Skeletal muscle satellite cell (primary cell): ENCODE measurements around the gene ARL11.

Experiments
- H3K27me3 ChIP-seq: 2 replicates; pipeline ENCODE4 v1.7.0; 2013; ENCODE audit warnings: low read length; ENCODE audit not compliant: control insufficient read depth, insufficient read depth
- H3K36me3 ChIP-seq: 2 replicates; pipeline ENCODE4 v1.7.0; 2013; ENCODE audit warnings: mild to moderate bottlenecking, control low read depth, low read length; ENCODE audit not compliant: insufficient read depth
- H3K4me1 ChIP-seq: 2 replicates; pipeline ENCODE4 v1.7.0; 2013; ENCODE audit warnings: low read length; ENCODE audit not compliant: control insufficient read depth, insufficient read depth
- H3K4me2 ChIP-seq: 2 replicates; pipeline ENCODE4 v1.7.0; 2013; ENCODE audit warnings: mild to moderate bottlenecking, low read length
- H3K4me3 ChIP-seq: 2 replicates; pipeline ENCODE4 v1.7.0; 2013; ENCODE audit warnings: low read length
- H3K9ac ChIP-seq: 2 replicates; pipeline ENCODE4 v1.7.0; 2013; ENCODE audit warnings: mild to moderate bottlenecking, low read depth, low read length, moderate library complexity
- H3K9me3 ChIP-seq: replicated peaks from 2 replicates; pipeline ENCODE4 v1.7.0; 2013; ENCODE audit warnings: mild to moderate bottlenecking, control low read depth, low read length

ARL11 gene

DNA sequence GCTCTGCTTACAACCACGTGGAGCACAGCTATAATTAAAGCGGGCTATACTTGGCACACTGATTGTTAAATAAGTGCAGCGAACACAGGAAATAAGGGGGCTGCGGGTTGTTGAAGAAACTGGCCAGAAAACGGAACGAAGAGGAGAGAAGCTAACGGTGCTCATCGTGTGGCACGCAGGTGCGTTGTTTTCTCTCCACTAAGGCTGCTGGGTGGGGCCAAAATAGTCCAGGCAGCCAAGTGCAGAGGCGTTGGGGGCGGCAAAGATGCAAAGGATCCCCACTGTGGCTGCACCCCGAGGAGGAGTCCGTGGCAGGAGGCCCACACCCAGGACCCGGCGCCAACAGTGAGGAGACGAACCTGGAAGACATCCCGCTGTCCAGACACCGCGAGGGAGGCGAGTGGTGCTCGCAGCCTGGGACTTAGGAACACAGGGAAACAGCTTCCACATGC, 8.1 kb upstream of the ARL11 start:
- Histone ChIP-seq H3K4me1 (no peaks in the 10 kb centered on the region), H3K9me3 (no peaks in the 10 kb centered on the region), H3K9ac (no peak overlapping the region), H3K36me3 (no peaks in the 10 kb centered on the region), H3K27me3 (peaks cover 10% of the 10 kb centered on the region), H3K4me2 (no peak overlapping the region), H3K4me3 (no peak overlapping the region)

DNA sequence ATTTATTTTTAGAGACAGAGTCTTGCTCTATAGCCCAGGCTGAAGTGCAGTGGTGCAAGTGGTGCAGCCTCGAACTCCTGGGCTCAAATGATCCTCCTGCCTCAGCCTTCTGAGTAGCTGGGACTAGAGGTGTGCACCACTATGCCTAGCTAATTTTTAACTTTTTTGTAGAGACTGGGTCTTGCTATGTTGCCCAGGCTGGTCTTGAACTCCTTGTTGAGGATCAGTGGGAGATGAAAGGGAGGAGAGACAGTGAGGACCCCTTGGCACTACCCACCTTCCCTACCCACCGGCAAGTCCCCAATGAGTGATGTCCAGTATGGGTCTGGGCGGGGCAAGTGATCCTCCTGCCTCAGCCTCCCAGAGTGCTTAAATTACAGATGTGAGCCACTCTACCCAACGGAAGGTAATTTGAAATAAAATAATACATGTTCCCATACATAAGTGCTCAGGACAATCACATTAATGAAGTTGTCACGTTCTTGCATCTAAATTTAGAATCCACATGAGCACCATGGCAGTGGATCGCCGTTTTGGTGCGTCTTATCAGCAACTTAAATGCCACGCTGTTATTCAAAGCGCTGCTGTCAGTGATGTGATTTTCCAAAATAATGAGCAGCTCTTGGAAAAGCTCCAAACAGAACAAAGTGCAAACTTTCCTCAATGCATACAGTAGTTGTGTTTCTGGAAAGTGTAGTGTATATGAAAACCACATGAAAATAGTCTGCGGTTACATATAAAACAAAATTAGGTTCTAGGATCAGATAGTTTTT, 5.9 kb upstream of the ARL11 start:
- H3K27me3 ChIP-seq = peaks cover 10% of the 10 kb centered on the region
- H3K4me3 ChIP-seq = no peak overlapping the region
- H3K36me3 ChIP-seq = no peaks in the 10 kb centered on the region
- H3K9me3 ChIP-seq = no peaks in the 10 kb centered on the region
- no peak overlapping the region for H3K4me2 ChIP-seq
- H3K9ac ChIP-seq = no peak overlapping the region
- peaks cover 6% of the 10 kb centered on the region for H3K4me1 ChIP-seq

DNA sequence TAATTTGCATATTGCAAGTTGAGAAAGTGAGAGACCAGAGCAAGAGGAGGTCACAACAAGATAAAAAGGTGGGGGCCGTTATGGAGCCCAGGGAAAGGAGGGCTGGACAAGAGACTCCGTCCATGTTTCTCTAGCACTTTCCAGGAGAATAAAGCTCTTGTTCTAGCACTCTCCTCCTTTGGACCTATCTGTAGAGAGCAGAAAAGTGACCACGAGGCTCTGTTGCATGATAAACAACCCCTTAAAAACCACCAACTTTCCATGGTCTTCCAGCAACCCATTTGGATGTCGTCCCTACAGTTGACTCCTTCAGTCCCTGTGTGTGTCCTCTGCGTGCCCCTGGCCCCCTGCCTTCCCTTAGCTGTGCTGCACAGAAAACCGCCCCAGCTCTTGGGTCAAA, 4.1 kb upstream of the ARL11 start:
- peaks cover 6% of the 10 kb centered on the region for H3K4me1 ChIP-seq
- peaks cover 10% of the 10 kb centered on the region for H3K27me3 ChIP-seq
- no peak overlapping the region for H3K4me2 ChIP-seq
- H3K9ac ChIP-seq = no peak overlapping the region
- no peaks in the 10 kb centered on the region for H3K9me3 ChIP-seq
- no peak overlapping the region for H3K4me3 ChIP-seq
- H3K36me3 ChIP-seq = no peaks in the 10 kb centered on the region

GRCh38 chr13:49625392-49626079, 2.8 kb upstream of the ARL11 start:
- Histone ChIP-seq H3K4me1 (peaks cover 6% of the 10 kb centered on the region), H3K9ac (no peak overlapping the region), H3K4me3 (no peak overlapping the region), H3K36me3 (no peaks in the 10 kb centered on the region), H3K27me3 (peaks cover 10% of the 10 kb centered on the region), H3K4me2 (no peak overlapping the region), H3K9me3 (no peaks in the 10 kb centered on the region)

DNA sequence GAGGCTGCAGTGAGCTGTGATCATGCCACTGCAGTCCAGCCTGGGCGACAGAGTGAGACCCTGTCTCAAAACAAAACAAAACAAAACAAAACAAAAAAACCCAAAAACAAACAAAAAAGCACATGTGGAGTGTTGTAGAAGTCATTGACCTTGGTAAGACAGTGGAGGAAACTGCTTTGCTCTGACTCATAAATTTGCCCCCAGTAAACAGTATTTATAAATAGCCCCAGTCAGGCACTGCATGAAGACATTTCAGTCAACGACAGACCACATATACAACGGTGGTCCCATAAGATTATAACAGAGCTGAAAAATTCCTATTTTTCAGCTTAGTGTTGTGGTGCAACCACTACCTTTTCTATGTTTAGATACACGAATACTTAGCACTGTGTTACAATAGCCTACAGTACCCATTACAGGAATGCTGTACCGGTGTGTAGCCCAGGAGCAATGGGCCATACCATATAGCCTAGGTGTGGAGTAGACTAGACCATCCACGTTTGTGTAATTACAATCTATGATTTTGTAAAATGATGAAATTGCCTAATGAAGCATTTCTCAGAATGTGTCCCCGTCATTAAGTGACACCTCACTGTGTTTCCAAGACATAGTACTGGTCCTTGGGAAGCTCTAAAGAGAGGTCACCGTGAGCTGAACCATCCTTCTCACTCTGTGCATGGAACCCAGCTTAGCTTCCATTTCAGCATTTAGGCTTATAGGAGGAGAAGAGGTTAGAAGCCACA, 1.1 kb downstream of the ARL11 start:
- Histone ChIP-seq H3K4me2 (no peak overlapping the region), H3K27me3 (peaks cover 2% of the 10 kb centered on the region), H3K4me3 (no peak overlapping the region), H3K9me3 (no peaks in the 10 kb centered on the region), H3K9ac (no peak overlapping the region), H3K36me3 (no peaks in the 10 kb centered on the region), H3K4me1 (peaks cover 6% of the 10 kb centered on the region)

- no peak overlapping the region for H3K4me2 ChIP-seq
- H3K36me3 ChIP-seq = no peaks in the 10 kb centered on the region
- no peaks in the 10 kb centered on the region for H3K27me3 ChIP-seq
- no peak overlapping the region for H3K9ac ChIP-seq
- no peaks in the 10 kb centered on the region for H3K9me3 ChIP-seq
- H3K4me1 ChIP-seq = peaks cover 6% of the 10 kb centered on the region
- no peak overlapping the region for H3K4me3 ChIP-seq
Measured at GRCh38 chr13:49629947-49630346, 1.6 kb downstream of the ARL11 start.

DNA sequence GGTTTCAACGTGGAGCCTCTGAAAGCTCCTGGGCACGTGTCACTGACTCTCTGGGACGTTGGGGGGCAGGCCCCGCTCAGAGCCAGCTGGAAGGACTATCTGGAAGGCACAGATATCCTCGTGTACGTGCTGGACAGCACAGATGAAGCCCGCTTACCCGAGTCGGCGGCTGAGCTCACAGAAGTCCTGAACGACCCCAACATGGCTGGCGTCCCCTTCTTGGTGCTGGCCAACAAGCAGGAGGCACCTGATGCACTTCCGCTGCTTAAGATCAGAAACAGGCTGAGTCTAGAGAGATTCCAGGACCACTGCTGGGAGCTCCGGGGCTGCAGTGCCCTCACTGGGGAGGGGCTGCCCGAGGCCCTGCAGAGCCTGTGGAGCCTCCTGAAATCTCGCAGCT, 2.3 kb downstream of the ARL11 start:
- no peak overlapping the region for H3K4me2 ChIP-seq

DNA sequence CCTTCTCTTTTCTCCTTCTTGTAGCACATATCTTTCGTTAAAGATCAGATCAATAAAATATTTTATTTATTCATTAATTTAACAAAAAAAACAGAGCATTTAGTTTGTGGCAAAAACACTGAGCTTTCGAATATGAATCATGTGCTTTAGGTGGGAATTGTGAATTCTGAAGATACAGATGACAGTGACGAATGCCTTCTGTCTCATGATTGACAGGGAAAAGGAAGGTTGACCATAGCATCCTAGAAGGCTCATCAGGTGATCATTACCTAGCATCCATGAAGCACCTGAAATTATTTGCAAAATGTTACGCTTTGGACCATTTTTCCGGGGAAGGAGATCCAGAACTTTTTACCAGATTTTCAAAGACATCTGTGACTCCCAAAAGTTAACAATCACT, 3.8 kb downstream of the ARL11 start:
- H3K9ac ChIP-seq = no peak overlapping the region
- no peaks in the 10 kb centered on the region for H3K9me3 ChIP-seq
- no peaks in the 10 kb centered on the region for H3K36me3 ChIP-seq
- no peak overlapping the region for H3K4me3 ChIP-seq
- H3K4me1 ChIP-seq = peaks cover 3% of the 10 kb centered on the region
- H3K4me2 ChIP-seq = no peak overlapping the region
- H3K27me3 ChIP-seq = no peaks in the 10 kb centered on the region

More for the DNA sequence above, 2.3 kb downstream of the ARL11 start:
- Histone ChIP-seq H3K4me1 (peaks cover 5% of the 10 kb centered on the region), H3K4me3 (no peak overlapping the region), H3K9me3 (no peaks in the 10 kb centered on the region), H3K27me3 (no peaks in the 10 kb centered on the region), H3K36me3 (no peaks in the 10 kb centered on the region), H3K9ac (no peak overlapping the region)

DNA sequence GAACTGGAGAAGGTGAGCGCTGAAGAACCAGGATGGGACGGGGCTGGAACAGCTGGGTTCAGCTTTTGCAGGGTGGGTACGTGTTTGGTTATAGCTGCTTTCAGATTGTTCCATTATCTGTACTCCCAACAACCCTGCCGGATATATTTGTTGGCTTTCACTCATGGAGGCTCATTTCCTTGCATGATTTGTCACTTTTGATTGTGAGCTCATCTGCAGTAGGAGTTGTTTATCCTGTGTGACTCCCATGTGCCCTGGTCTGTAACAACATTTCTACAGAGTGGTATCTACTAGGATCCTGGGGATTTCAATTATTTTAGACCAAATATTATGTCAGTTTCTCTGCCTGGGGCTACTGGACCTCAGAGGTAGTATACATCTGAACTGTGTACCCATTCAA, 5.4 kb downstream of the ARL11 start:
- Histone ChIP-seq H3K36me3 (no peaks in the 10 kb centered on the region), H3K9me3 (no peaks in the 10 kb centered on the region), H3K4me2 (no peak overlapping the region)

DNA sequence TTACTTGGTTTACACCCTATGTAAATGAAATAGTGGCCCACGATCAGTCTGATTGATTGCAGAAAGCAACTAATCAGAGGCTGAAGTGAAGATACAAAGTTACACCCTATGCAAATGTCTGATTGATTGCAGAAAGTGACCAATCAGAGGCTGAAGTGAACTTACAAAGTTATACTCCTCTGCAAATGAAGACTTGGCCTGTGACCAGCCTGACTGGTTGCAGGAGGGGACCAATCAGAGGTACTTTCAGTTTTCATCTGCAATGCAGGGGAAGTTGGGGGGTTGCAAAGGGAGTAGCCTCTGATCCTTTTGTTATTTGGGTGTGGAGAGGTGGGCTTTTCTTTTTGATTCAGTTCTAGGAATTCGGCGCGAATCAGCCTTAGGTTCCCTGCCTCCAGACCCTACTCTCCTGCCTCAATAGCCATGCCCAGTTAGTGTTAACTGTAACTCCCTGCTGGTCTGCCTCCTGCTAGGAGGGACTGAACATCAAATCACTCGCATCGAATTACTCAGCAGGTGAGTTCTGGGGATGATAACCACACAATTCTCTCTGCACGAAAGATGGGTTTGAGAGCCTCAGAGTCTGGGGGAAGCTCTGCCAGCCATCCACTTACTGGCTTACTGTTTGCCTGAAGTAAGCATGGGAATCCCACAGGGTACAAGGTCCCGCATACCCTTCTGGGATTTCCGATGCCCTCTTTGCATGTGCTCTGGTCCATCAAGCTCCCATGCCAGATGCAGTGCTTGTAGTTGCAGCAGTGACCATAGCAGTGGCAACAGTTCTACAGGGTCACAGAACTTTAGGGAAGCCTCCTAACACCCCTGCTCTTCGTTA, 7.5 kb downstream of the ARL11 start:
- Histone ChIP-seq H3K4me3 (no peak overlapping the region), H3K4me1 (peaks cover 3% of the 10 kb centered on the region), H3K9ac (no peak overlapping the region), H3K9me3 (no peaks in the 10 kb centered on the region), H3K4me2 (peak overlapping the region; percentile 24), H3K27me3 (no peaks in the 10 kb centered on the region), H3K36me3 (no peaks in the 10 kb centered on the region)

More for the DNA sequence above, 5.4 kb downstream of the ARL11 start:
- H3K4me3 ChIP-seq = no peak overlapping the region
- peaks cover 3% of the 10 kb centered on the region for H3K4me1 ChIP-seq
- no peaks in the 10 kb centered on the region for H3K27me3 ChIP-seq
- H3K9ac ChIP-seq = no peak overlapping the region

DNA sequence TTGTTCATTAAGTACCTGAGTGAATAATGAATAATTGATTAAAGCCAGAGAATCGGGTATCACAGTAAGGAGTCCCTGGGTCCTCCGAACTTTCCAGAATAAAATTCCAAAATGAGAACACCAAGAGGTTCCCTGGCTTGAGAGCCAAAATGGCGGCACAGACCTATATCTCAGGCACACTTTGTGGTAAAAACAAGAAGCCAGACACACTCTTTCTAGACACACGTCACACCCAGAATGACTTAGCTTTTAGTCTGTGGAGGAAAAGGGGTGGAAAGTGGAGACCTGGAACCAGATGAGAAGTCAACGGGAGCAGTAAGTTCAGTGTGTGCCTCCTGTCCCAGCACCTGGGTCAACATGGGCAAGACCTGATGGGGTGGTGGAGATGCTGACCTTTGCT, 8.4 kb downstream of the ARL11 start:
- H3K4me2 ChIP-seq = no peak overlapping the region

More for the DNA sequence above, 8.4 kb downstream of the ARL11 start:
- Histone ChIP-seq H3K9ac (no peak overlapping the region), H3K4me3 (no peak overlapping the region), H3K36me3 (no peaks in the 10 kb centered on the region), H3K4me1 (peaks cover 6% of the 10 kb centered on the region), H3K9me3 (no peaks in the 10 kb centered on the region), H3K27me3 (no peaks in the 10 kb centered on the region)
